ENCODE results near the gene TMPRSS11F. TPM values are rescaled to one million over a fixed set of nuclear protein-coding genes. Genes with fewer than 3 reads are reported as not detected.
A peak's percentile ranks its signal among the peaks of the same experiment; 100 is the strongest.

TMPRSS11F gene
- total and polyA plus RNA-seq, 9 of the 15 experiments (the other 6 are each of a cell fraction or from before 2014, with no cell fraction given) = 0.03 to 0.36 (median 0.07) TPM; not detected in 2

DNA sequence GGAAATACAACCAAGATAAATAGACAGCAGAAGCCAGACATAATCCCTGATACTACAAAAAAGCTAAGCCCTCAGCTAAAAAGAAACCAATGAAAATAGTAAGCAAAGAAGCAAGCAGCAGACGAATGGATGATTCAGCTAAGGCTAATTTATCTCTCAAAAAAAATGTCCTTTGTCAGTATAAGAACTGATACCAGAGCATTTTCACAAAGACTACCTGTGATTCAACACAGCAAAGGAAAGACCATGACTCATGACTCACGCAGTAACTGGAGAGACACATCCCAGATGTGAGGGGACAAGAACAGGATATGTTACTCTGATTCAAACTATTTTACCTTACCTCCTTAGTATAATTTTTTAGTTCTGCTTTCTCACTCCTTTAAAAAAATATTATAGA lies 22.7 kb upstream of the TMPRSS11F start (continued):
- no peak for TF ChIP-seq RHOXF2B (CRISPR knock-in tag; conservative IDR thresholded peaks at IDR 0.05)
- TF ChIP-seq SRSF3 (IDR thresholded peaks at IDR 0.05; ENCODE audit: insufficient read depth, low read length) = no peak
- peak; percentile 35; the same call in 1 of the 2 replicates for TF ChIP-seq MAFG (tag; conservative IDR thresholded peaks at IDR 0.05)
- no peak for TF ChIP-seq ZNF175 (CRISPR knock-in tag; IDR thresholded peaks at IDR 0.05; ENCODE audit: low read depth)
- no peak for TF ChIP-seq OTX1 (CRISPR knock-in tag; IDR thresholded peaks at IDR 0.05)
- TF ChIP-seq GMEB1 (CRISPR knock-in tag; IDR thresholded peaks at IDR 0.05) = no peak
- TF ChIP-seq, protein P1, sequence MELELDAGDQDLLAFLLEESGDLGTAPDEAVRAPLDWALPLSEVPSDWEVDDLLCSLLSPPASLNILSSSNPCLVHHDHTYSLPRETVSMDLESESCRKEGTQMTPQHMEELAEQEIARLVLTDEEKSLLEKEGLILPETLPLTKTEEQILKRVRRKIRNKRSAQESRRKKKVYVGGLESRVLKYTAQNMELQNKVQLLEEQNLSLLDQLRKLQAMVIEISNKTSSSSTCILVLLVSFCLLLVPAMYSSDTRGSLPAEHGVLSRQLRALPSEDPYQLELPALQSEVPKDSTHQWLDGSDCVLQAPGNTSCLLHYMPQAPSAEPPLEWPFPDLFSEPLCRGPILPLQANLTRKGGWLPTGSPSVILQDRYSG (tag; conservative IDR thresholded peaks at IDR 0.05; ENCODE audit: low read depth) = no peak
- peak; percentile 12; the same call in 1 of the 2 replicates for TF ChIP-seq CBFA2T3 (IDR thresholded peaks at IDR 0.05)
- TF ChIP-seq LEF1 (IDR thresholded peaks at IDR 0.05) = no peak
- no peak for TF ChIP-seq SNRNP70 (optimal IDR thresholded peaks at IDR 0.05; ENCODE audit: low read depth, low read length)
- TF ChIP-seq SMARCE1 (IDR thresholded peaks at IDR 0.05) = no peak
- TF ChIP-seq CREBBP (IDR thresholded peaks at IDR 0.05; ENCODE audit: low read depth, low read length) = no peak
- no peak for TF ChIP-seq RBM17 (IDR thresholded peaks at IDR 0.05; ENCODE audit: borderline replicate concordance, low read depth, low read length)
- peak; percentile 59 for TF ChIP-seq ATF3 (IDR thresholded peaks at IDR 0.05)
- TF ChIP-seq ATF3 (CRISPR knock-in tag; conservative IDR thresholded peaks at IDR 0.05) = no peak
- no peak for TF ChIP-seq ZBTB17 (CRISPR knock-in tag; IDR thresholded peaks at IDR 0.05)
- no peak for TF ChIP-seq ZNF282 (CRISPR knock-in tag; IDR thresholded peaks at IDR 0.05)
- TF ChIP-seq FIP1L1 (IDR thresholded peaks at IDR 0.05; ENCODE audit: low read depth, low read length, poor library complexity, severe bottlenecking) = no peak

Data from K562 (cell line).